HepG2 (cell line): ENCODE results near the gene GOLGA8R. TPM values are rescaled to one million over a fixed set of nuclear protein-coding genes. Genes with fewer than 3 reads are reported as not detected.
A peak's percentile ranks its signal among the peaks of the same experiment; 100 is the strongest.
"Not testable (repeated sequence)": the region's sequence is repeated elsewhere in the genome, so short reads cannot be mapped to it uniquely, and the experiment has no call there.

Experiments used
- ATAC-seq: fragments of 200-7000 bp; cut with Tn5 transposase; 3 replicates; pipeline ENCODE4 v1.9.1; 2020; ENCODE audit warnings: mild to moderate bottlenecking, moderate library complexity
- BruUV-seq: library from RNA; stranded (reverse); fragments of 400-500 nt; replicated peaks from 2 replicates; lab custom pipeline; 2021; lab: Mats Ljungman, UMichigan
- CTCF ChIA-PET: fragments of 300-600 bp; formaldehyde crosslinking; extraction: SDS; loops from one replicate; lab custom pipeline; 2021; ENCODE audit warnings: low total read pairs, inconsistent platforms, low intra/inter-chr PET ratio; lab: Yijun Ruan, JAX
- POLR2A ChIA-PET: fragments of 350-600 bp; sonication (Branson Sonifier 250); formaldehyde crosslinking; loops from one replicate; lab custom pipeline; 2020; ENCODE audit warnings: antibody characterized with exemption, inconsistent platforms; lab: Yijun Ruan, JAX
- DNase-seq: peaks from one replicate; pipeline ENCODE4 v3.0.0-alpha.2; 2015; ENCODE audit warnings: low spot score
- FAIRE-seq: peaks from 3 replicates; lab custom pipeline; 2011; peaks lifted over from hg19 to GRCh38; lab: Jason Lieb, UNC
- H2AFZ ChIP-seq: one replicate; pipeline ENCODE4 v1.6.1; 2011; ENCODE audit warnings: low read length, inconsistent platforms
- H3K27ac ChIP-seq: fragments of 300-600 bp; 3 replicates; pipeline ENCODE4 v1.8.0; 2011; ENCODE audit warnings: mixed run types, mild to moderate bottlenecking, mixed read lengths, low read length, inconsistent platforms; ENCODE audit not compliant: insufficient read depth; ENCODE audit errors: extremely low read length
- H3K27me3 ChIP-seq, 2 experiments: fragments of 200-600 bp in 1 of 2; 2 replicates in 1 of 2; 3 replicates in 1 of 2; pipeline versions ENCODE4 v1.6.0 to v1.8.0; 2011; ENCODE audit warnings: low read length in 2 of 2, mild to moderate bottlenecking in 2 of 2, moderate library complexity in 2 of 2, inconsistent platforms in 1 of 2; ENCODE audit not compliant: insufficient read depth in 2 of 2, control insufficient read depth in 1 of 2
- H3K36me3 ChIP-seq, 2 experiments: fragments of 200-600 bp in 1 of 2; replicated peaks in 1 of 2; 2 replicates in 1 of 2; 3 replicates in 1 of 2; pipeline versions ENCODE4 v1.5.1 to v1.8.0; 2011; ENCODE audit warnings: low read length in 2 of 2, inconsistent platforms in 1 of 2; ENCODE audit not compliant: insufficient read depth in 2 of 2, control insufficient read depth in 1 of 2
- H3K4me1 ChIP-seq: 2 replicates; pipeline ENCODE4 v1.5.1; 2012; ENCODE audit warnings: low read length, inconsistent platforms; ENCODE audit not compliant: insufficient read depth
- H3K4me2 ChIP-seq: 2 replicates; pipeline ENCODE4 v1.6.0; 2011; ENCODE audit warnings: low read depth, low read length, inconsistent platforms
- H3K4me3 ChIP-seq, 3 experiments: fragments of 200-600 bp in 1 of 3; sonication (generic), shearing (Covaris generic) in 1 of 3; replicated peaks in 1 of 3; 2 replicates each; pipeline ENCODE4 v1.5.1; 2011 to 2016; ENCODE audit warnings: low read length in 3 of 3, inconsistent platforms in 2 of 3, low read depth in 2 of 3, mild to moderate bottlenecking in 2 of 3, control low read depth in 1 of 3, mixed read lengths in 1 of 3; ENCODE audit not compliant: insufficient read depth in 1 of 3
- H3K79me2 ChIP-seq: one replicate; pipeline ENCODE4 v1.6.1; 2011; ENCODE audit warnings: low read length, inconsistent platforms; ENCODE audit not compliant: insufficient read depth
- H3K9ac ChIP-seq: 2 replicates; pipeline ENCODE4 v1.6.0; 2011; ENCODE audit warnings: mild to moderate bottlenecking, low read depth, low read length, inconsistent platforms; ENCODE audit not compliant: insufficient read depth
- H3K9me3 ChIP-seq: 2 replicates; pipeline ENCODE4 v1.5.1; 2012; ENCODE audit warnings: mild to moderate bottlenecking, low read length
- H4K20me1 ChIP-seq: 2 replicates; pipeline ENCODE4 v1.6.0; 2011; ENCODE audit warnings: inconsistent platforms, mild to moderate bottlenecking, low read length, moderate library complexity; ENCODE audit not compliant: insufficient read depth
- WGBS: methylation state at CpG from one replicate; pipeline ENCODE4 v1.1.6; 2017; ENCODE audit warnings: low lambda C conversion rate; 5-methylcytosine and 5-hydroxymethylcytosine counted together
- in situ Hi-C: cut with HindIII; loops from 2 replicates; pipeline ENCODE4 v1.10.0; 2017; ENCODE audit warnings: low pct_unique_long_range_greater_than_20kb; ENCODE audit not compliant: extremely low pct_ligation_motif_present
- intact Hi-C: fragments of 100-400 bp; cut with micrococcal nuclease; formaldehyde crosslinking; loops from one replicate; pipeline ENCODE4 v1.10.0; 2022; ENCODE audit not compliant: unreplicated experiment
- polyA plus RNA-seq, 8 experiments: library from polyadenylated mRNA; depleted of rRNA in 3 of 8; stranded (reverse) in 7 of 8; unstranded in 1 of 8; fragments of >200 nt; fragmentation: Illumina TruSeq in 4 of 8; extraction: Trizol in 4 of 8; gene quantifications; 2 replicates each; pipeline versions ENCODE4 v1.2.1 to v1.2.3, GENCODE V29; 2011 to 2016; ENCODE audit warnings: low read depth in 4 of 8, missing spikeins in 1 of 8, mixed read lengths in 1 of 8; ENCODE audit not compliant: insufficient read depth in 1 of 8
- small RNA-seq, 3 experiments: library from RNA; depleted of rRNA; stranded (forward); fragments of <200 nt; gene quantifications; one replicate each; pipeline ENCODE3, GENCODE V24; 2012; ENCODE audit warnings: low read depth in 2 of 3, low replicate concordance in 1 of 3; ENCODE audit not compliant: insufficient read length in 3 of 3, insufficient read depth in 2 of 3
- total RNA-seq, 5 experiments: library from RNA; depleted of rRNA; stranded (reverse); fragments of >200 nt; fragmentation: Illumina TruSeq; extraction: Trizol; gene quantifications; 2 replicates each; pipeline ENCODE4 v1.2.3, GENCODE V29; 2016; ENCODE audit warnings: low read depth in 1 of 5

GOLGA8R gene
- total and polyA plus RNA-seq, 2 of the 13 experiments (the other 11 are each of a cell fraction or from before 2014, with no cell fraction given), result 0.08 to 0.09 TPM

GRCh38 chr15:30361404-30361803 lies 52.7 kb downstream of the GOLGA8R start:
- BruUV-seq, H3K27ac ChIP-seq, POLR2A ChIA-PET, H3K4me1 ChIP-seq, H3K9me3 ChIP-seq, CTCF ChIA-PET, H3K4me2 ChIP-seq, in situ Hi-C loops, H3K27me3 ChIP-seq, H2AFZ ChIP-seq, intact Hi-C loops, H4K20me1 ChIP-seq, H3K36me3 ChIP-seq, H3K4me3 ChIP-seq, H3K79me2 ChIP-seq, H3K9ac ChIP-seq, DNase-seq, ATAC-seq: not testable (repeated sequence)
- FAIRE-seq, result peak; percentile 34
- 61% methylated on average over 2 of the region's 5 CpGs for WGBS

GRCh38 chr15:30360990-30361389 lies 53.1 kb downstream of the GOLGA8R start:
- H3K9ac ChIP-seq, CTCF ChIA-PET, H3K79me2 ChIP-seq, intact Hi-C loops, H3K4me3 ChIP-seq, ATAC-seq, H3K27ac ChIP-seq, H3K9me3 ChIP-seq, POLR2A ChIA-PET, H2AFZ ChIP-seq, H3K4me1 ChIP-seq, H4K20me1 ChIP-seq, H3K36me3 ChIP-seq, in situ Hi-C loops, BruUV-seq, DNase-seq, H3K4me2 ChIP-seq, H3K27me3 ChIP-seq: not testable (repeated sequence)
- WGBS, result no CpG with 5 or more reads among the region's 2 CpGs
- peak; percentile 23 for FAIRE-seq

GRCh38 chr15:30355043-30355442 lies 59.0 kb downstream of the GOLGA8R start:
- H3K27ac ChIP-seq, DNase-seq, H3K4me1 ChIP-seq, H3K9ac ChIP-seq, FAIRE-seq, H3K27me3 ChIP-seq, intact Hi-C loops, H3K9me3 ChIP-seq, ATAC-seq, H3K4me2 ChIP-seq, H3K36me3 ChIP-seq, BruUV-seq, H3K4me3 ChIP-seq, in situ Hi-C loops, H4K20me1 ChIP-seq, POLR2A ChIA-PET, H2AFZ ChIP-seq, H3K79me2 ChIP-seq, CTCF ChIA-PET: not testable (repeated sequence)
- WGBS, result 89% methylated on average over 5 of the region's 6 CpGs

Small RNA genes within 50 kb of the gene (small RNA-seq; reads per million reads assigned to genes)
- gene AC019322.2, result 0 reads per million in 3 experiments
- 0 reads per million in 3 experiments for gene RF00019
- 0.98 to 5.5 (median 1.9) reads per million in 3 experiments for gene RF00096
- 0 reads per million in 3 experiments for gene RN7SL196P

Other genes starting within 250 kb of the GOLGA8R start
- gene CHRFAM7A, start 20.7 kb downstream of the GOLGA8R start, total RNA-seq (2016; rRNA removed; fragmentation: Illumina TruSeq; extraction: Trizol), result 1.1 and 1.2 TPM in 2 replicates
- gene CHRFAM7A, start 20.7 kb downstream of the GOLGA8R start, polyA plus RNA-seq (2011; rRNA removed), result 1.7 and 2.7 TPM in 2 replicates
- gene GOLGA8Q, start 137.8 kb upstream of the GOLGA8R start, total RNA-seq (2016; rRNA removed; fragmentation: Illumina TruSeq; extraction: Trizol), result not detected in 2 replicates
- 0.09 and 0.22 TPM in 2 replicates for gene GOLGA8Q, start 137.8 kb upstream of the GOLGA8R start, polyA plus RNA-seq (2011; rRNA removed)
- gene GOLGA8H, start 189.8 kb upstream of the GOLGA8R start, total RNA-seq (2016; rRNA removed; fragmentation: Illumina TruSeq; extraction: Trizol), result 0.21 and 0.49 TPM in 2 replicates
- 0.16 and 0.24 TPM in 2 replicates for gene GOLGA8H, start 189.8 kb upstream of the GOLGA8R start, polyA plus RNA-seq (2011; rRNA removed)